NCI-H774 (cell line): Measurements from ENCODE around the gene RGS16.
"Not testable (repeated sequence)": the region's sequence is repeated elsewhere in the genome, so short reads cannot be mapped to it uniquely, and the experiment has no call there.

ENCODE experiments used
- DNase-seq: peaks from one replicate; lab custom pipeline; 2025; lab: John Stamatoyannopoulos, UW

The RGS16 gene

GRCh38 chr1:182604175-182605164, at the start of gene RGS16:
RGS16 (minus strand) TSS chr1:182604389; CDS start chr1:182604259, 130 bp downstream.
- peak; percentile 95 for DNase-seq

- DNase-seq = no peak
Measured at GRCh38 chr1:182653986-182654385, 49.8 kb upstream of the RGS16 start.

DNA sequence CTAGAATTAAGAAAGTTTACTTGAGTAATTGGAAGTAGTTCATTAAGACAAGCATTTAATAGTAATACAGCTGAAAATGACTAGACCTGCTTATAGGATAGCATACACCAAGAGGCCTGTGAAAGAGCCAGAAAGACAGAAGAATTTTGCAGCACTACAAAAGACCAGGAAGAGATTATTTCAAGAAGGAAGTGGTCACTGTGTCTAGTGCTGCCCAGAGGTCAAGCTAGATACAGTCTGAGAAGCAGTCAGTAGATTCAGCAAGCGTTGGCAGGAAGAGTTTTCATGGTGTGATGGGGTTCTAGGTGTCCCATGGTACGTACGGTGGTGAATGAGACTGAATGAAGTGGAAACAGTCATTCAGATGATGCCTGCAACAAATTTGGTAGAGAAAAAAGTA, 48.7 kb upstream of the RGS16 start:
- no peak for DNase-seq

GRCh38 chr1:182651339-182651724, 47.1 kb upstream of the RGS16 start:
- no peak for DNase-seq

GRCh38 chr1:182650678-182651338, 46.6 kb upstream of the RGS16 start:
- no peak for DNase-seq

DNA sequence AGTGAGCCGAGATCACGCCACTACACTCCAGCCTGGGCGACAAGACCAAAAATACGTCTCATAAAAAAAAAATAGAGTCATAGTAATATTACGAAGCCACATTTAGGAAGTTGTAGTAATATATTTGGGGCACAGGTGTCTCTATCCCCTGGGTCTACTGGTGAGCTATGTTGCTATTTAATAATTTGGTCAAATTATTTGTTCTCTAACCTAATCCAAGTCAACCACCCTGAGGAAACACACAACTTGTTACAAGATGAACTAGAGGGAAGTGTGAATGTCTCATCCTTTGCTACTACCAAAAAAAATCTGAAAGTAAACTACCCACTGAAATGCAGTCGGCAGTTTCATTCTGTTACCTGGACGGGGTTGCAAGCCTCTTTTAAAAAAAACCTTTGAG, 44.9 kb upstream of the RGS16 start:
- DNase-seq = no peak

DNA sequence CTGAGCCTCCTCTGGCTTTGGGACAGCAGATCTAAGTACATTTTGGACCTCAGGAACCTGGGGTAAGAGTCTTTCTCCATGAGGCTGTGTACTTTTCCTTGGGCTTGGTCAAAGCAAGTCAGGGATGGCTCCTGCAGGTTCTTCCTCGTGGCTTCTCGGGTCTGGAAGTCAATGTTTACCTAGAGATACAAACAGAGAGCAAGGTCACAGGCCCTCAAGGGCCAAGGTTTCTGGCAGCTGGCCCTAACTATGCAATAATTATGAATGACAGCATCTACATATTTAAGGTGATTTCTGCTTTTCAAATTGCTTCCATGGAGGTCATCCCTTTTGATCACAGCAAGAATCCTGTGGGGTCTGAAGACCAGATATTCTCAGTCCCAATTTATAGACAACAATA, 42.5 kb upstream of the RGS16 start:
- no peak for DNase-seq

DNA sequence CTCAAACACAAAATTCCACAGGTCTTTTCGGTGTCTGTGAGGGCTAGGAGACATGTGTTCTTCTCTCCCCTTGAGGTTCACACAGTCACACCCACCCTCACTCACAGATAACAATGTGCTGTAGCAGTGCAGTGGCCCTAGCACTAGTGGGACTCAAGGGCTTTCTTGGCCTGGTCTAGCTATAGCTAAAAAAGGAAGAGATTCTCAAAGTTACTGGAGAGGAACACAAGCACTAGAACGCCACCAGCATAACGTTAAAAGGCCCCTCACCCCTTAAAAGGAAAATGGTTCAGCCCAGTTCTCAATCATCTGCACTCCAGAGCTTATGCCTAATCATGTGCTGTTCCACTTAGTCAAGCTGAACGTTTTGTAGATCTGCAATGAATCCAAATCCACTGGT, 40.7 kb upstream of the RGS16 start:
- DNase-seq = no peak

DNA sequence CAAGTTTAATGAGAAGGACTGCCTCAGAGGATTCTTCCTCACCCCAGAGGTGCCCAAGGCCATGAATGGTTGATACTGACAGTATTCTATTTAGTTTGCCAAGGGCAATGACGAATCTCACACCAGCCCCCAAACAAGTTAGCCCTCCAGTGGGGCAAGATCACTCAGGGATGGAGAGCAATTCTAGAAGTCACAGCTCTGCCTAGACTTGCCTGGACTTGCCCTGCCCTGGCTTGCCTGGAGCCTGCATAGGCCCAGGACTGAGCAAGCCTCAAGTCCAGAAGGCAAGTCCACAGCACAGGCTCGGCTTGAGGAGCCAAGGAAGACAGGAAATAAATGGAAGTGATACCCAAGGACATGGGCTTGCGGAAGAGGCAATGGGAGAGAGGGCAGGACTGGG, 39.5 kb upstream of the RGS16 start:
- no peak for DNase-seq

DNA sequence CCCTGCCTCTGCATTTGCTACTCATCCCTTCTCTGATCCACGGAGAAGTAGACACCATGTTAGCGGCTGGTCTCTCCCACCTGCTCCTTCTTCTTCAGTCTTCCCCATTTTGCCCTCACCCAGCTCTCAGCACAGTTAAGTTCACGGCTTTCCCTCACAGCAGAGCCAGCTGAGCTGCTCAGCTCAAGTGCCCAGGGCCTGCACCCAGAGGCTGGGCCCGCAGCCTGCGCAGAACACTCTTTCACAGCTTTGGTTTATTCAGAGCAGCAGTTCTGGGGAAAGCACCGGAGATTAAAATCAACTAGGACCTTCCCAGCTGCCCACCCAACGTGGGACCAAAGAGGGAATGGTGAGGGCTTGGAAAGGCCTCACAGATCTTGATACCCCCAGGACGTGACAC, 38.3 kb upstream of the RGS16 start:
- DNase-seq = no peak

GRCh38 chr1:182641561-182641960, 37.4 kb upstream of the RGS16 start:
- DNase-seq = peak; percentile 51

- DNase-seq = no peak
Measured at GRCh38 chr1:182639330-182639729, 35.1 kb upstream of the RGS16 start.

- no peak for DNase-seq
Measured at GRCh38 chr1:182637769-182638168, 33.6 kb upstream of the RGS16 start.

- no peak for DNase-seq
Measured at GRCh38 chr1:182635871-182636270, 31.7 kb upstream of the RGS16 start.

GRCh38 chr1:182634306-182635072, 30.3 kb upstream of the RGS16 start:
- peak; percentile 59 for DNase-seq

DNA sequence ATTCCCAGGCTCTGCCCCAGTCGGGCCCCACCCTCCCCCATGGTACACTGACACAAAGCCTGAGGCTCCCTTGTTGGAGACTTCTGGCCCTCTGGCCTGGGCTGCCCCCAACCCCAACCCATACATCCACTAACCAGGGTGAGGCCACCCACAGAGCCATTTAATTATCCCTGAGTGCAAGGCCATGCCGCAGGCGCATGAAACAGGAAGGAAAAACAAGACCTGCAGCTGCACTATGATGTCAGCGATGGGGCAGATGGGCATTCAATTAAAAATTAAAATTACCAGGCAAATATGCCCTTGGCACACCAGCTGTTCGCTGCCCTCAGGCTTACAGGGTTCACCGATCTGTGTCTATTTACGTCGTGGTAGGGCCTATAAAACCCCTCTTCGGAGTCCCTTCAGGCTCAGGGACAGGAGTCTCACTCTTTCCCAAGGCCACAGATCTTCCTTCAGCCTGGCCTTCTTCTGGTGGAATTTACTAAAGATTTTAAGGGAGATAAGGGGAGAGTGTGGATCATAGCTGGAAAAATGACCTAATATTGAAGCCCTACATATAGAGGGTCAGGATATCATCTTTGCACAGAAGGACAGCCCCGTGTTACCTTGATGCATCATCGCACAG, 29.6 kb upstream of the RGS16 start:
- peak; percentile 85 for DNase-seq

GRCh38 chr1:182633031-182633430, 28.8 kb upstream of the RGS16 start:
- DNase-seq = no peak

- DNase-seq = not testable (repeated sequence)
Measured at GRCh38 chr1:182632441-182632857, 28.3 kb upstream of the RGS16 start.

DNA sequence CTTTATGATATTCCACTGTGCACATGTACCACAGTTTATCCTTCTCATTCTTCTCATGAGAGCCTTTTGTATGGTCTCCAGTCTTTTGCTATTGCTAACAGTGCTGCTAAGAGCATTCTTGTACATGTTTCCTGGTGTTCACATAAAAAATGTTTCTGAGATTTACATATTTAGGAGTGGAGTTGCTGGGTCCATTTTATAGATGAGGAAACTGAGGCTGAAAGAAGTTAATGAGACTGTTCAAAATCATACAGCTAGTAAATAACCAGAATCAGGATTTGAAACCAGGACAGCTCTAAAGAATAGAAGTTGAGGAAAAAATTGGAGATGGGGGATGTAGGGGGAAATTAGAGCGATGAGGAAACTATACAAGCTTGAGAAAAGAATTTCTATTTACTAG, 27.8 kb upstream of the RGS16 start:
- DNase-seq = no peak

- no peak for DNase-seq
Measured at GRCh38 chr1:182631053-182631677, 27.0 kb upstream of the RGS16 start.

- no peak for DNase-seq
Measured at GRCh38 chr1:182630586-182630985, 26.4 kb upstream of the RGS16 start.
